B cell (primary cell): ENCODE measurements around the gene COL26A1.

Source experiments
- EZH2 ChIP-seq: IDR thresholded peaks from 2 replicates; pipeline ENCODE4 v1.6.1; 2012; ENCODE audit warnings: borderline replicate concordance, low read depth, mild to moderate bottlenecking, moderate library complexity, low read length; ENCODE audit not compliant: insufficient read depth, poor library complexity, severe bottlenecking
- TF ChIP-seq, protein P1 (sequence below): fragments of 200-600 bp; IDR thresholded peaks from one replicate; pipeline ENCODE4 v1.8.0; 2022; ENCODE audit warnings: antibody characterized with exemption, mild to moderate bottlenecking

DNA sequence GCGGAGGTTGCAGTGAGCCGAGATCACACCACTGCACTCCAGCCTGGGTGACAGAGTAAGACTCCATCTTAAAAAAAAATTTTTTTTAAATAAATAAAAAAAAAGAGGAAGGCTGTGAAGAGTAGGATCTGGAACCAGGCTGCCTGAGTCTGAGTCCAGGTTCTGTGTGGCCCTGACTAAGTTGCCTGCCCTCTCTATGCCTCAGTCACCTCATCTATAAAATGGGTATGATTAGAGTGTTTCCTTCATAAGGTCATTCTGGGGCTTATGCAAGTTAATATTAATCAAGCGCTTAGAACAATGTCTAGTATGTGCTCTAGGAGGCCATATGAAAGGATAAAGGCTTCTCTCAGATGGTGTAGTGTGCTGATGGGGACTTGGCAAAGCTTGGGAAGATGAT is 12.3 kb downstream of the COL26A1 start:
- TF ChIP-seq, protein P1, sequence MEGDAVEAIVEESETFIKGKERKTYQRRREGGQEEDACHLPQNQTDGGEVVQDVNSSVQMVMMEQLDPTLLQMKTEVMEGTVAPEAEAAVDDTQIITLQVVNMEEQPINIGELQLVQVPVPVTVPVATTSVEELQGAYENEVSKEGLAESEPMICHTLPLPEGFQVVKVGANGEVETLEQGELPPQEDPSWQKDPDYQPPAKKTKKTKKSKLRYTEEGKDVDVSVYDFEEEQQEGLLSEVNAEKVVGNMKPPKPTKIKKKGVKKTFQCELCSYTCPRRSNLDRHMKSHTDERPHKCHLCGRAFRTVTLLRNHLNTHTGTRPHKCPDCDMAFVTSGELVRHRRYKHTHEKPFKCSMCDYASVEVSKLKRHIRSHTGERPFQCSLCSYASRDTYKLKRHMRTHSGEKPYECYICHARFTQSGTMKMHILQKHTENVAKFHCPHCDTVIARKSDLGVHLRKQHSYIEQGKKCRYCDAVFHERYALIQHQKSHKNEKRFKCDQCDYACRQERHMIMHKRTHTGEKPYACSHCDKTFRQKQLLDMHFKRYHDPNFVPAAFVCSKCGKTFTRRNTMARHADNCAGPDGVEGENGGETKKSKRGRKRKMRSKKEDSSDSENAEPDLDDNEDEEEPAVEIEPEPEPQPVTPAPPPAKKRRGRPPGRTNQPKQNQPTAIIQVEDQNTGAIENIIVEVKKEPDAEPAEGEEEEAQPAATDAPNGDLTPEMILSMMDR = no peak
- no peak for TF ChIP-seq EZH2
